UCSD-AML1 (cell line): ENCODE data around the gene CCDC196.

ENCODE experiments used
- DNase-seq: peaks from one replicate; lab custom pipeline; 2025; ENCODE audit not compliant: unreplicated experiment; lab: John Stamatoyannopoulos, UW

Gene CCDC196

DNA sequence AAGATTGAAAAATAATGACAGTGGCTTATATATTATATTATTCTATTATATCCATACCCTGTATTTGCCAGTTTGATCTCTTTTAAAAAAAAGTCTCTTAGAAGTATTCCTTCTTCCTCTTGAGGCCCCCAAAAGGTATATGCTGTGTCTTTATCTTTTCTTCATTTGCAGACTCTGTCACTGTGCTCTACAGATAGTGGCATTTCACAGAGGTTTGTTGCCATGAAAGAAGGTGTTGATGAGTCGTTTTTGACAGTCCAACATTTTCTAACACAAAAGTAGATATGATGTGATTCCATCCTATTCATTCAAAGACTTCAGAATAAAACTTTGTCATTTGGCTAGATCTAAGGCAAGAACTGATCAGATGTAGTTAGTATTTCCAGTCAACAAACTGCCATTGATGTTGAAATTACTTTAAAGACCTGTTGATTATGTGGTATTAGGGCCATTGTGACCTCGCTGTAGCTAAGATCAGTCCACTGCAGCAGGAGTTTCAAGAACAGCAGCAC is at the start of gene CCDC196:
Gene CCDC196, plus strand, starts transcription at position 462 of the 512 bp plus-strand sequence. CDS start 132 bp downstream, outside the sequence.
- DNase-seq, result no peak

GRCh38 chr14:66440801-66441200 is 45.4 kb upstream of the CCDC196 start:
- DNase-seq, result no peak

DNA sequence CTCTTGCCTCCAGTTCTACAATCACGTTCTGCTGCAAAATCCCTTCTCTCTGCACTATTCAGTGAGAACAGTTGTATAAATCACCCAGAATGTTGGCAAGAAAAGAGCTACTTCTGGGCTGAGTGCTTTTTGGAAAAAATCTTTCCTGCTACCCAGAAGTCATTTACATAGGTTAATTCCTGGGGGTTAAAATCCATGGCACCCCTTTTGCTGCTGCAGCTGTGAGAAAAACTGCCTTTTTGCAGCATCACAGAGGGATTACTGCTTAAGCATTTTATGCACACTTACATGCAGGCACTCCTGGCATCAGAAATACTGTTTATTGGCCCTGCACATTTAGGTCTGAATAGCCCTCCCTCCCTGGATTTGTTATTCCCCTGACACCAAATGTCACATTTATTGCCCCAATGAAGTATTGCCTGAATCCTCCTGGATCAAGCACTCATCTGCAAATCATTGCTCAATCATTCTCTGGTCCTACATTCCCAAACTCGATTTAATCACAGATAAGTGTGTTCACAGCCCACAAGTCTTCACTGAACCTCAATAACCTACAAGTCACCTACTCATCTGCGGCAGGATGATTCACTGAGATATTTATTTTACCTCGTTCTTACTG is 43.1 kb upstream of the CCDC196 start:
- no peak for DNase-seq

DNA sequence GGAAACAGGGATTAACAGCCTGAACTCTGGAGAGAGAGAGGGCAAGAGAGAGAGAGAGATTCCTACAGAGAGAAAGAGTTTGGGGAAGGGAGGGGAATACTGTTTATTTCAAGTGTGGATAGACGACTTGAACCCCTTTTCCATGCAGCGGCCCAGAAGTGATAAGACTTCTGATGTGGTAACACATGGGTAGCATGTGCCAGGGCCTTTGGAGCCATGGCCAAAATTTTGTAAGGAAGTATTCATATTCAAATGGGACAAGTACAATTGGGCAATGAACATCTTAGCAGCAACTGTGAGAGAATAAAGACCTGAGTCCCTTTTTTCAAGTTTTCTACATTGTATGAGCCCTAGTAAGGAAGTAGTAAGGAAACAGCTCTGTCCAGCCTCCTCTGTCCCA is 42.4 kb upstream of the CCDC196 start:
- DNase-seq, result no peak

DNA sequence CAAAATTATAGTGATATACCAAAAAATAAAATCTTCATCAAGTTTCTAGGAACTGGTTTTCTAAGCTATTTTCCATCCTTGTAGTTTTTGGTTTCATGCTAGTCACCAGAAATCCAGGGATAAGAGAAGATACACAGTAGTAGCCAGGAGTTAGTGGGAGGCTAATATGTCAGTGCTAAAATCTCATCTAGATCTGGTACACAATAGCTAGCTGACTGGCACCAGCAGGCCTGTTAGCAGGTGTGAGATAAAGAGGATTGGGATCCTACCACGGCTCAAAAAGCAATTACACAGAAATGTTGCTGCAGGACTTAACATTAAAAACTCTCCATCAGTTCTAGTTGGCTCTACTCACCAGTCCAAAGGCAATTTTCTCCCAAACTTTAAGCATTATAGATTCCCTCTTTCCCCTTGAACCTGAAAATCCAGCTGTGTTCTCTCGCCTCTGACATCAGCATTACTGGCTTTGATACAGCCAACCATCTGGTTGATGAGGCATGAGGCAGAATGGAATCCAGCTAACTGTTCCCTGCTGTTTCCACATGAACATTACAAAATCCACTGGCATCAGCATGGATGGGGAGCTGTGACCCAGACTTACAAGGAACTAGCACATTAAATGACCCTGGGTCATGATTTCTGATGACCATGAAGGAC is 41.8 kb upstream of the CCDC196 start:
- DNase-seq, result no peak

DNA sequence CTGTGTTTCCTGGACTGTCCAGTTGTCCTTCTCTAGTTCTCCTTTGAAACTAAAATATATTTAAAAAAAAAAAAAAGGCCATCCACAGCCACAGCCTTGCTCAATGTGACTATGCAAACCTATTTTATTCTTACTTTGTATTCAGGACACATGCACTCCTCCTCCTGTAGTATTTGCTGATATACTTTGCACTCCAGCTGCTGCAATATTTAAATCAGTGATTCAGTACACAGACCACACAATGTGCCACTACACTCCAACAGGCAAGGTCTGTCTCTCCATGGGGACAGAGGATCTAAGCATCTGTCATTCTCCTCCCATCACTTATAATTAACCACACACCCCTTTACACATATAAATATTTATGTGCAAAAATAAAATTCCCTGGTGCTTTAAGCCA is 40.2 kb upstream of the CCDC196 start:
- no peak for DNase-seq

DNA sequence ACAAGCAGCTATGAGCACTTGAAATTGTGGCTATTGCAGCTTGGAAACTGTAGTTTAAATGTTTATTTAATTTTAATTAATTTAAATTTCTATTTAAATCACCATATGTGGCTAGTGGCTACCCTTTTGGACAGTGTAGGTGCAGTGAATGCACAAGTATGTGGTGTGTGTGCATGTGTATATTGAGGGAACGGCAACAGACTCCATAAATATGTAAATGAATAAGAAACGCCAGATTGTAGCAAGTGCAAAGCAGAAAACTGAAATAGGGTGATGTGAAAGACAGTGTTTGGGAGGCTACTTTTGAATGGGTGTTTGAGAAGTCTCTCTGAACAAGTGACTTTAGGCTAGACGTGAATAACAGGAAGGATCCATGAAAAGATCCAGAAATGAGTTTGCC is 32.7 kb upstream of the CCDC196 start:
- no peak for DNase-seq

- no peak for DNase-seq
These were observed 26.6 kb upstream of the CCDC196 start for GRCh38 chr14:66459603-66460002.

DNA sequence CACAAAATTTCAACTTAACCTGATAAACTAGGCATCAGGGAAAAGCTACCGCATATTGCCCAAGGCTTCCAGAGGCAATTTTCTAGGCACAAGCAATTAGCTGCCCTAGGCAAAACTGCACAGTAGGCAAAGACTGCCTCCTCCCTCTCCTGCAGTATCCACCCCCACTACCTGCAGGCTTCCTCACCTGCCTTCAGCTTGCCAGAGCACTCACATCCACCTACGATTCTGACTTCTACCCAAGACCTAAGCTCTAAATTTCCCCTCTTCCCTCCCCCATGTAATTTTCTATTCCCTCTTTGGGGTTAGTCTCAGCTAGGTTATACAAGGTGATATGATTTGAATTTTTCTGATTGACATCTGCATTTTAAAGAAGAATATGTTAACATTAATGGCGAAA is 21.9 kb upstream of the CCDC196 start:
- DNase-seq, result no peak

GRCh38 chr14:66468778-66469367 is 17.3 kb upstream of the CCDC196 start:
- DNase-seq, result no peak

GRCh38 chr14:66471584-66471983 is 14.6 kb upstream of the CCDC196 start:
- DNase-seq, result no peak

DNA sequence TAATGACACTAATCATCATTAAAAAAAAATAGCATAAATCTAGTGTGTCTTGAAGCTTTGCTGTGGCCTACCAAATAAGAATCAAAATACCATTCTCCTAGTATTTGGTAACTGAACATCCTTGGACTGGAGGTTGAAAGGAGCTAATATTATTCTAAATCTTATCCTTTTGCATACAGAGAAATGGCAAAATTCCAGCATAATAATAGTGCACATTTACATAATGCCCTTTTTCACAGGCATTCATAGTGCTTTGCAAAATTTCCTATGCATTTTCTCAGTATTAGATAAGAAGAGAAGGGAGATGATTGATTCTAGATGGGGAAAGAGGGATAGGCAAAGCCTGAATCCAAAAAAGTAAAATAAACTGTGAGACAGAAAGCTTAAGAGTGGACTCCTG is 13.9 kb upstream of the CCDC196 start:
- DNase-seq, result no peak

- no peak for DNase-seq
These were observed 12.9 kb upstream of the CCDC196 start for GRCh38 chr14:66473223-66473622.

GRCh38 chr14:66476964-66477363 is 9.2 kb upstream of the CCDC196 start:
- no peak for DNase-seq

- no peak for DNase-seq
These were observed 8.6 kb upstream of the CCDC196 start for GRCh38 chr14:66477567-66477966.

DNA sequence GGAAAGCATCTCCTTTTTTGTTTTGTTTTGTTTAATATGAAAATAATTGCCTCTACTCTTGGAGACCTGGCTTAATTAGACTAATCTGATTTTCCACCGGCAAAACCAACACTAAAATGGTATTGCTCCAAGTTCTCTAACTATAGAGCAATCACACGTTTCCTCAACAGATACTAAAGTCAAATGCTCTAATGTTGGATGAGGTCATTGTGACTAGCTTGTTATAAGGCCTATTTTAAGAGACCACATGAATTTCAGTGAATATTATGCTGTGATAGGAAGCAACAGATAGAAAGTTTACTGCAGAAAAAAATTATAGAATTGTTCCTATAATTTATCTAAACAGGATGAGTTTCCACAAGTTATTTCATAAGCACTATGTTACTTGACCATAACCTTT is 3.3 kb upstream of the CCDC196 start:
- DNase-seq, result no peak

- no peak for DNase-seq
These were observed 2.8 kb upstream of the CCDC196 start for GRCh38 chr14:66483322-66483721.

- no peak for DNase-seq
These were observed 1.1 kb upstream of the CCDC196 start for GRCh38 chr14:66485029-66485428.

GRCh38 chr14:66487164-66487563 is 993 bp downstream of the CCDC196 start:
- DNase-seq, result no peak

- no peak for DNase-seq
These were observed 4.3 kb downstream of the CCDC196 start for GRCh38 chr14:66490143-66491111.

DNA sequence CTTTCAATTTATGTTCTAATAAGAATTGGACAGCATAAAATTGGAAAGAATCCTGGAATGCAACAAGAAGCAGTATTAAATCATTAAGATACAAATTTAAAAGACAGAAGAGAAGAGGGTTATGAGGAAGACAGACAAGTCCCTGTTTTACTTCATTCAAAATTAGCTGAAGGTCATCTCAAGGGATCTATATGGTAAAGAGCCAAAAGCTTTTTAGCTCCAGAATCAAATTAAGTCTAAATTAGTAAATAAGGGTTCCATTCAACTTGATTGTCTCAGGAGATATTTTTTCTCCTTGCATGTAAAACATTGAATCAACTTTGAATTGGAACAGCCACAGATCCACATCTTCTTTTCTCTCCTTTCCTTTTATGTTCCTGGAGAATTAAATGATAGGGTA is 7.6 kb downstream of the CCDC196 start:
- no peak for DNase-seq
